H54 (cell line): Measurements from ENCODE around the gene MACF1.

Source experiments
- DNase-seq: peaks from one replicate; pipeline ENCODE4 v3.0.0; 2011; ENCODE audit warnings: low spot score, mixed read lengths; ENCODE audit not compliant: insufficient read length
- FAIRE-seq: peaks from 3 replicates; lab custom pipeline; 2011; peaks lifted over from hg19 to GRCh38; lab: Jason Lieb, UNC
- POLR2A ChIP-seq: IDR thresholded peaks from 2 replicates; pipeline ENCODE4 v1.6.1; 2011; ENCODE audit warnings: low read depth, mild to moderate bottlenecking, low read length

The MACF1 gene

DNA sequence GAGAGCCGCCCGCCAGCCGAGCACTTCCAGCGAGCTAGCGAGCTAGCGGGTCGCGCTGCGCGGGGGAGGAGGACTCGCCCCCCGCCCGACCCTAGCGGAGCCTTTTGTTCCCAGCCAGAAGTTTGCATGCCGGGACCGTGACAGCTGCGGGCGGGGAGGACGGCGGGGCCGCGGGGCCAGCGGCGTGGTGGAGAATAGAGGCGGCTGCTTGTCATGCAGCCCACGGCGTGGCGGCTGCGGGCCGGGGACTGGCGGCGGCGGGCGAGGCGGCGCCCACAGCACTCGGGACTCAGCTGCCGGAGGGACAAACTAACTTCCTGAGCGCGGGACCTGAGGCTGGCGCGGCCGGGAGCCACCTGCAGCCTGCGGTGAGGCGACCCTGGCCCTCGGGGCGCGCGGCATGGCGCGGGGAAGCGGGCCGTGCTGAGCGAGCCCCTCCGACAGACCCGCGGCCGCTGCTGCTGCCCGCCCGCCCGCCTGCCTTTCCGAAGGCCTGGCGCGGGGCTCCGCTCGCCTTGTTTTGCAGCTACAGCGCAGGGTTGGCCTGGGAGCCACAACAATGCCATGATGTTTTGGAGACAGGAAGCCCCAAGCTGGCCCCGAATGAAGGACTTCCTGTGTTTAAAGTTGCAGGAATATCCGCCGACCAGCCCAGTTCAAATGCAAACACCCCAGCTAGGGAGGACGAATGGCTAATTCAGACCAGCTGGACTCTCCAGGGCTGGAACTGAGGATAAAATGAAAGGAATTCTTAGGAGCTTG, 204.7 kb downstream of the MACF1 start:
- TF ChIP-seq POLR2A = peak; percentile 82
- FAIRE-seq (no peak), DNase-seq (no peak)

DNA sequence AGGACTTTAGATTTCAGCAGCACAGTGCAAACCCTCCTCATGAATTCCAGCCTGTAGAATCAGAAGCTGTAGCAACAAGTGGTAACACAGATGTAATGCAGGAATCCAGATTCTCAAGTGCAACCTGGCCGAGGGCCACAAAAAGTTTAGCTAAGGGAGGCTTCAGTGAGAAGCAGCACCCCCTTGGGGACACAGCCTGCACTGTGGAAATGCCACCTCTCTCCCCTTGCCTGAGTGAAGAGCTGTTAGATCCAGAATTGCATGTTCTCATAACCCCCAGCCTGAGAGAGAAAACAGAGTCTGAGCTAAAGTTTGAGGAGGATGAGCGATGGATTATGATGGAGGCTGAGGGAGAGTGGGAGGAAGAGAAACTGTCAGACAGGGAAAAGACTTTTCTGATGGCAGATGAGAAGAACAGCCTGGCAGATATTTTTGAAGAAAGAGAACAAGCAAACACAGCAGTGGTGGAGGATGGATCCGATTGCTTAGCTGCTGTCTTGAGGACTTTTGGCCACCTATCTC, 206.5 kb downstream of the MACF1 start:
- FAIRE-seq (peak; percentile 33), DNase-seq (peak; percentile 75)
- no peak for TF ChIP-seq POLR2A

DNA sequence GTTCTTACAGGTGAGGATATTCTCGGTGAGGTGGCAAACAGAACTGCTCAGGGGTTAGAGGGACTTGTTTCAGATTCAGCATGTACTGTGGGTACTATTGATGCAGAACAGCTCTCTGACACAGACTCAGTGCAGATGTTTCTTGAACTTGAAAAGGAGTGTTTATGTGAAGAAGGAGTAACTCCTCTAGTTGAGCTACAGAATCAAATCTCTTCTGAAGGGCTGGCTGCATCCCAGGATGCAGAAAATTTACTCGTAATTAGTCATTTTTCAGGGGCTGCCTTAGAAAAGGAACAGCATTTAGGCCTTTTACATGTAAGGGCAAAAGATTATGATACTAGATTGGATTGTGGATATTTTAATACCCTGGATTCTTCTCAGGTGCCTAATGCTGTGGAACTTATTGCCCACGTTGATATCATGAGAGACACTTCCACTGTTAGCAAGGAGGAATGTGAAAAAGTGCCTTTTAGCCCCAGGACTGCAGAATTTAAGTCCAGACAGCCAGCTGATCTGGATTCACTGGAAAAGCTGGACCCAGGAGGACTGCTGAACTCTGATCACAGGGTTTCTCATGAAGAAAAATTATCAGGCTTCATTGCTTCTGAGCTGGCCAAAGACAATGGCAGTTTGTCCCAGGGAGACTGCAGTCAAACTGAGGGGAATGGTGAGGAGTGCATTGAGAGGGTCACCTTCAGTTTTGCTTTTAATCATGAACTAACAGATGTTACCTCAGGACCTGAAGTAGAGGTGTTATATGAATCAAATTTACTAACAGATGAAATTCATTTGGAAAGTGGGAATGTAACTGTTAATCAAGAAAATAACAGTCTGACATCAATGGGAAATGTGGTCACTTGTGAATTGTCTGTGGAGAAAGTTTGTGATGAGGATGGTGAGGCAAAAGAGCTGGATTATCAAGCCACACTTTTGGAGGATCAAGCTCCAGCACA, 207.3 kb downstream of the MACF1 start:
- FAIRE-seq = no peak
- DNase-seq = no peak
- TF ChIP-seq POLR2A = no peak

DNA sequence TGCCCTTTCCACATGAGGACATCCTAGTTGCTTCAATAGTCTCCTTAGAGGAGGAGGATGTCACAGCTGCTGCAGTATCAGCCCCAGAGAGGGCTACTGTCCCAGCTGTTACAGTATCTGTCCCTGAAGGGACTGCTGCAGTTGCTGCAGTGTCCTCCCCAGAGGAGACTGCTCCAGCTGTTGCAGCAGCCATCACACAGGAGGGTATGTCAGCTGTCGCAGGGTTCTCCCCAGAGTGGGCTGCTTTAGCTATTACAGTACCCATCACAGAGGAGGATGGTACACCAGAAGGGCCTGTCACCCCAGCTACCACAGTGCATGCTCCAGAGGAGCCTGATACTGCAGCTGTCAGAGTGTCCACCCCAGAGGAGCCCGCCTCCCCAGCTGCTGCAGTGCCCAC, 208.4 kb downstream of the MACF1 start:
- FAIRE-seq = no peak
- no peak for DNase-seq
- TF ChIP-seq POLR2A = no peak

DNA sequence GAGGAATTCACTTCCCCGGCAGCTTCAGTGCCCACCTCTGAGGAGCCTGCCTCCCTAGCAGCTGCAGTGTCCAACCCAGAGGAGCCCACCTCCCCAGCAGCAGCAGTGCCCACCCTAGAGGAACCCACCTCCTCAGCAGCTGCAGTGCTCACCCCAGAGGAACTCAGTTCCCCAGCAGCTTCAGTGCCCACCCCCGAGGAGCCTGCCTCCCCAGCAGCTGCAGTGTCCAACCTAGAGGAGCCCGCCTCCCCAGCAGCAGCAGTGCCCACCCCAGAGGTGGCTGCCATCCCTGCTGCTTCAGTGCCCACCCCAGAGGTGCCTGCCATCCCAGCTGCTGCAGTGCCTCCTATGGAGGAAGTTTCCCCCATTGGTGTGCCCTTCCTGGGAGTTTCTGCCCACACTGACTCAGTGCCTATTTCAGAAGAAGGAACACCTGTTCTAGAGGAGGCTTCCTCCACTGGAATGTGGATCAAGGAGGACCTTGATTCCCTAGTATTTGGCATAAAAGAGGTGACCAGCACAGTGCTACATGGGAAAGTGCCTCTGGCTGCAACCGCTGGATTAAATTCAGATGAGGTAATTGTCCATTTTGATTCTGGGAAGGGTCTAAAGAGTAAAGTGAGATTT, 209.5 kb downstream of the MACF1 start:
- no peak for FAIRE-seq

DNA sequence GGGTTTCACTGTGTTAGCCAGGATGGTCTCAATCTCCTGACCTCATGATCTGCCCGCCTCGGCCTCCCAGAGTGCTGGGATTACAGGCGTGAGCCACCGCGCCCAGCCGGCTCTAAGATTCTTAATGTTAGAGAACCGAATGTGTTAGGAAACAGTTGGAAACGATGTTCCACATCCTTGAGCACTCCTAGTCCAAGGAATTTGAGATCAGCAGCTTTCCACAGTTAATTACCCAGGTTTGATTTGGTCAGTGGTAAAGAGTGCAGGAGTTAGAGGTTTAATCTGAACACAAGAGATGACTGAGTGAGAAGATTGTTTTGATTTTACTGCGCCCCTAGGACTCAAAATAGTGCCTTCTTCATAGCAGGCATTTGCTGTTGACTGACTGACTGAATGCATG, 211.1 kb downstream of the MACF1 start:
- no peak for TF ChIP-seq POLR2A
- FAIRE-seq = no peak
- DNase-seq = no peak

More for the DNA sequence above, 209.5 kb downstream of the MACF1 start:
- no peak for DNase-seq
- no peak for TF ChIP-seq POLR2A

DNA sequence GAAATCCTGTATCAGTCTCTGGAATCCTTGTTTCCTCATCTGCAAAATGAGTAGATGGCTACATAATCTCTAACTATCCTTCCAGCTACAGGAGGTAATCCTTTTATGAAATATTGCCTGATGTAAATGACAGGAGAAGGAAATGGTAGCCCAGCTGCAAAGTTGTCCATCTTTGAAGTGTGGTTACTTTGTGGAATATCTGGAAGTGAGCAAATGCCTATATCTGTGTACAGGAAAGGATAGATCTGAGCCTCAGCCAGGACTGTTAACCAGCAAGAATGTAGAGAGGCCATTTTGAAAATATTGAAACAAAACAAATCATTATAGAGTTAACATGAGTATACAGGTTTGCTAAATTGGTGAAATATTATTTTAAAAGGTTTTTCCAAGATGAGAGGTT, 212.1 kb downstream of the MACF1 start:
- no peak for TF ChIP-seq POLR2A
- DNase-seq (no peak), FAIRE-seq (no peak)

DNA sequence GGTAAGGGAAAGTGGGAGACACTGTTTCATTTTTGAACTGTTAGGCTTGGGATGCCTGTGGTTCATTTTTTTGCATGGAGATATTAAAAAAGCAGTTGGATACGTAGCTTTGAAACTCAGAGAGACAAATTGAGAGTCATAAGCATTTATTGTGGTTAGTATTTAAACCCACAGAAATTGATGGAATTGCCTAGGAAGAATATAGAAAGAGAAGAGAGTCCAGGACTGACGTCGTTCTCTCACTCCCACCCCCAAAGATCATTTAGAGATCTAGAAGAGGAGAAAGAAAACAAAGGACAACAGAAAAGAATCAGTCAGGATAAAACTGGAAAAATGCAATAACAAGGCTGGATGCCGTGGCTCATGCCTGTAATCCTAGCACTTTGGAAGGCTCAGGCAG, 213.7 kb downstream of the MACF1 start:
- FAIRE-seq (peak; percentile 50), DNase-seq (no peak)
- TF ChIP-seq POLR2A = no peak

DNA sequence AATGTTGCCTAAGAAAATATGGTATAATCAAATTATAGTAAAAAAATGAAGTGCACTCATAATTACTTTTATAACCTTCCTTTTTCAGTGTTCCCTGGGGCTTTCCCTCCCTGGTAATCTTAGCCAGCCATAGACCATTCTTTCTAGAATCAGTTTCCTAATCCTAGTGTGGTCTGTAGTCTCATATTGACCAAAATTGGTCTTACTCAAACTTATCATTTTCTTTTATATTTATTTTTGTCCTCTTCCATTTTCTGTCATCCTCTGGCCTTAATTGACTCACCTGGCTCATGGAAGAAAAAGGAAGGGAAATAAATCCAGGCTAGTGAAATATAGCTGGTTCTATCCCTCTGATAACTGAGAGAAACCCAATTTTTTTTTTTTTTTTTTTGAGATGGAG, 216.0 kb downstream of the MACF1 start:
- TF ChIP-seq POLR2A = no peak
- DNase-seq (no peak), FAIRE-seq (no peak)

DNA sequence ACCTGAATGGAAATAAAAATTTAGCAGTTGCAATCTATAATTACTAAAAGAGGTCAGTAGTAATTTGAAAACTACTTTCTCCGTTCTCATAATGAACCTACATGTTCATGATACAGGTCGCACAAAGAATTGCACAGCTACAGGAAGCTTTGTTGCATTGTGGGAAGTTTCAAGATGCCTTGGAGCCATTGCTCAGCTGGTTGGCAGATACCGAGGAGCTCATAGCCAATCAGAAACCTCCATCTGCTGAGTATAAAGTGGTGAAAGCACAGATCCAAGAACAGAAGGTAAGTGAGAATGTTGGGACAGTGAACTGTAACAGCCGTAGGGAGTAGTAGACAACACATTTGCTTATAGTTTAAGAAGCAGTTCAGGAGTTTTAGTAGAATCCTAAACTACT, 218.1 kb downstream of the MACF1 start:
- TF ChIP-seq POLR2A = no peak
- FAIRE-seq (no peak), DNase-seq (no peak)

DNA sequence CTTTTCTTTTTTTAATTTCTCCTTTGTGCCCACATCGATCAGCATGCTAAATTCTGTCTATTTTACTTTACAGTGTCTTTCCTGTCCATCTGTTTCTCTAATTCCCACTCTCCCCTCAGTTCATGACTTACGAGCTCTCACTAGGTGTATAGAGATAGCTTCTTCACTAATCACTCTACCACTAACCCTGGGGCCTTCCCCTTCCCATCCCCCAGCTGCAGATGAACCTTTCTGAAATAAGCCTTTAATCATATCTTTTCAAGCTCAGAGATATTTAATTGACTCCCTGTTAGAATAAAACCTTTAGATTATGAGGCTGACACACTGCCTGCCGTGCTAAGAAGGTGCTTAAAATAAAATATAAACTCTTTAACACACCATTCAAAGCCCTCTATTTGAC, 220.7 kb downstream of the MACF1 start:
- no peak for FAIRE-seq
- DNase-seq = no peak
- no peak for TF ChIP-seq POLR2A

DNA sequence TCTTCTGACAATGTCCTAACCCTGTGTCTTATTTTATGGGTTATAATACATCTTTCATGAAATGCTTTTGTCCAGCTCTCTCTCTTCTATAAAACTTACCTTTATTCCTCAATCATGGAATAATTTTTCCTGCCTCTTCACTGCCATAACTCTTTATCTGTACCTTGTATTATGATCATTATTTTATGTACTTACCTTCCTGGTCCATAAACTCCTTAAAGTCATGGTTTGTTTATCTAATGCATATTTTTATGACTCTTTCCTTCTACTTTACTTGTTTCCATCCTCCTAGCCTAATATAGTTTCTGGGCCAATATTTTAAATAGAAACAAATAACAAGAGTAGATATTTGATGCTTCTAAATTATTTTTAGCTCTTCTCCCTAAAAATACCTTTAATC, 221.1 kb downstream of the MACF1 start:
- DNase-seq = no peak
- no peak for TF ChIP-seq POLR2A
- no peak for FAIRE-seq

DNA sequence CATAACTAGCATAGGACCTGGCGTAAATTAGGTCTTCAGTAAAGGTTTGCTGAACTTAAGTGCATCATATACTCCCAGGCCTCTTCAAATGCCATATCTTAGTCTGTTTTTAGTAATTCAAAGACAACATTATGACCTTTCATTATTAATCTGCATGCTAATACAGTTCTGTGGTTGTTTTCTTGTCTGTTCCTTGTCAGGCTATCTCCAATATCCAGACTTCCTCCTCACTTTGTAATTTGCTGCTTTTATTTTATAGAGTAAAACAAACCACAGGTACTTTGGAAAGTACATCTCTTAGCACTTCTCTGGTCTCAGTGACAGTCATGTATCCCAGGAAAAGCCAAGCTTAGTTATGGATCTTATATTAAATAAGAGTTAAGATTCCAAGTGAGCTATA, 221.9 kb downstream of the MACF1 start:
- DNase-seq (no peak), FAIRE-seq (no peak)
- no peak for TF ChIP-seq POLR2A

DNA sequence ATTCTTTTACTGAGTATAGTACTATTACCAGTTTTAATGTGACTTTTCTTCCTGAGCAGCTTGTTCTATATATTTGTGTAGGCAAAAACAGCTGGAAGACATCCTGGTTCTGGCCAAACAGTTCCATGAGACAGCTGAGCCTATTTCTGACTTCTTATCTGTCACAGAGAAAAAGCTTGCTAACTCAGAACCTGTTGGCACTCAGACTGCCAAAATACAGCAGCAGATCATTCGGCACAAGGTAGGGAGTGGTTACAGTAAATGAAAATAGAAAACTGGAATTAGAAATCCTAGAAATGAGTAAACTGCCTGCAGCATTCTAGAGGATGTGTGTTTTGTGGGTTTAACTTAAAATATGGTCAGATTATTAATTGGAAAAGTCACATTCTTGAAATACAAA, 222.9 kb downstream of the MACF1 start:
- no peak for TF ChIP-seq POLR2A
- no peak for DNase-seq
- no peak for FAIRE-seq
